A549 (cell line): Measurements from ENCODE around the gene NRG3.

Experiments
- CEBPB ChIP-seq, 2 experiments: fragments of >200 bp in 1 of 2; sonication (Bioruptor Twin) in 1 of 2; formaldehyde crosslinking in 1 of 2; IDR thresholded peaks; 2 replicates each; pipeline ENCODE4 v1.6.1; 2012 to 2016
- CHD4 ChIP-seq: fragments of 200-600 bp; sonication (generic); IDR thresholded peaks from 2 replicates; pipeline ENCODE4 v1.6.1; 2016; ENCODE audit warnings: antibody characterized with exemption, mild to moderate bottlenecking, borderline replicate concordance
- CTCF ChIP-seq: fragments of >200 bp; sonication (Bioruptor Twin); formaldehyde crosslinking; IDR thresholded peaks from 3 replicates; pipeline ENCODE4 v1.5.1; 2016
- EHMT2 ChIP-seq: fragments of 200-600 bp; sonication (generic); IDR thresholded peaks from 2 replicates; pipeline ENCODE4 v1.6.1; 2016; ENCODE audit warnings: antibody characterized with exemption, low read depth, mild to moderate bottlenecking, moderate library complexity
- EP300 ChIP-seq, 2 experiments: fragments of >200 bp; sonication (Bioruptor Twin); formaldehyde crosslinking; IDR thresholded peaks; 2 replicates in 1 of 2; 3 replicates in 1 of 2; pipeline ENCODE4 v1.6.1; 2016 to 2017
- HMGXB4 ChIP-seq: fragments of 250-450 bp; sonication (Bioruptor Pico); IDR thresholded peaks from 2 replicates; pipeline ENCODE4 v1.5.0; 2021; ENCODE audit warnings: mild to moderate bottlenecking, moderate library complexity, borderline replicate concordance
- JUN ChIP-seq, 2 experiments: fragments of >200 bp; sonication (Bioruptor Twin); formaldehyde crosslinking; IDR thresholded peaks; 2 replicates in 1 of 2; 3 replicates in 1 of 2; pipeline ENCODE4 v1.6.1; 2016 to 2017
- MYC ChIP-seq: IDR thresholded peaks from 2 replicates; pipeline ENCODE4 v1.6.1; 2012; ENCODE audit warnings: mild to moderate bottlenecking, inconsistent platforms, low read length, improper control_type of control experiment, borderline replicate concordance
- PBX3 ChIP-seq: IDR thresholded peaks from 2 replicates; pipeline ENCODE4 v1.6.1; 2012
- POLR2A ChIP-seq: IDR thresholded peaks from 2 replicates; pipeline ENCODE4 v1.6.1; 2012; ENCODE audit warnings: mild to moderate bottlenecking, low read length
- POLR2AphosphoS2 ChIP-seq: conservative IDR thresholded peaks from 2 replicates; pipeline ENCODE4 v1.6.1; 2012; ENCODE audit warnings: low read length, improper control_type of control experiment, inconsistent platforms
- RFX5 ChIP-seq: fragments of 450-650 bp; IDR thresholded peaks from 2 replicates; pipeline ENCODE4 v1.7.1; 2014; ENCODE audit warnings: antibody characterized with exemption, mild to moderate bottlenecking, moderate library complexity
- SMC3 ChIP-seq: fragments of >200 bp; sonication (Bioruptor Twin); formaldehyde crosslinking; IDR thresholded peaks from 3 replicates; pipeline ENCODE4 v1.6.1; 2018; ENCODE audit warnings: inconsistent platforms
- SREBF2 ChIP-seq: fragments of 450-650 bp; IDR thresholded peaks from 2 replicates; pipeline ENCODE4 v1.6.1; 2014; ENCODE audit warnings: mild to moderate bottlenecking, moderate library complexity

- TF ChIP-seq SMC3 (no peak), POLR2A (no peak), CTCF (no peak), HMGXB4 (CRISPR knock-in tag) (no peak), CHD4 (no peak), RFX5 (no peak), CEBPB (IDR thresholded peaks at IDR 0.05) (no peak), JUN (IDR thresholded peaks at IDR 0.05) (no peak), SREBF2 (no peak), MYC (no peak), EP300 (IDR thresholded peaks at IDR 0.05) (no peak), POLR2AphosphoS2 (no peak), EHMT2 (no peak), PBX3 (no peak)
These were observed 617.7 kb downstream of the NRG3 start for GRCh38 chr10:82492647-82493046.
